Smooth muscle cell (in vitro differentiated cells): ENCODE measurements around the gene SHB. TPM values are rescaled to one million over a fixed set of nuclear protein-coding genes. Genes with fewer than 3 reads are reported as not detected.

Source experiments
- DNase-seq: peaks from one replicate; lab custom pipeline; 2025; ENCODE audit not compliant: unreplicated experiment; lab: John Stamatoyannopoulos, UW
- H2AFZ ChIP-seq: fragments of 200-600 bp; sonication (generic); 2 replicates; pipeline ENCODE4 v1.6.0; 2016; ENCODE audit warnings: antibody characterized with exemption, low read depth, mild to moderate bottlenecking
- H3F3A ChIP-seq: fragments of 200-600 bp; sonication (generic); 2 replicates; pipeline ENCODE4 v1.6.0; 2017; ENCODE audit warnings: antibody characterized with exemption, low read depth
- H3K27ac ChIP-seq: fragments of 200-600 bp; sonication (generic); 2 replicates; pipeline ENCODE4 v1.5.1; 2016; ENCODE audit warnings: low read depth, mild to moderate bottlenecking
- H3K27me3 ChIP-seq: fragments of 200-600 bp; sonication (generic); 2 replicates; pipeline ENCODE4 v1.6.1; 2016; ENCODE audit warnings: low read depth, mild to moderate bottlenecking
- H3K36me3 ChIP-seq: fragments of 200-600 bp; sonication (generic); 2 replicates; pipeline ENCODE4 v1.5.1; 2016; ENCODE audit warnings: low read depth
- H3K4me1 ChIP-seq: fragments of 200-600 bp; sonication (generic); 2 replicates; pipeline ENCODE4 v1.5.1; 2016; ENCODE audit warnings: low read depth
- H3K4me2 ChIP-seq: fragments of 200-600 bp; sonication (generic); 2 replicates; pipeline ENCODE4 v1.6.0; 2016; ENCODE audit warnings: mild to moderate bottlenecking
- H3K4me3 ChIP-seq: fragments of 200-600 bp; sonication (generic); 2 replicates; pipeline ENCODE4 v1.5.1; 2016; ENCODE audit warnings: mild to moderate bottlenecking
- H3K79me2 ChIP-seq: fragments of 200-600 bp; sonication (generic); 2 replicates; pipeline ENCODE4 v1.6.0; 2016; ENCODE audit warnings: low read depth, mild to moderate bottlenecking
- H3K9ac ChIP-seq: fragments of 200-600 bp; sonication (generic); 2 replicates; pipeline ENCODE4 v1.6.0; 2016; ENCODE audit warnings: low read depth
- H3K9me3 ChIP-seq: fragments of 200-600 bp; sonication (generic); replicated peaks from 2 replicates; pipeline ENCODE4 v1.5.1; 2016; ENCODE audit warnings: low read depth
- H4K20me1 ChIP-seq: fragments of 200-600 bp; sonication (generic); 2 replicates; pipeline ENCODE4 v1.6.0; 2016; ENCODE audit warnings: low read depth
- WGBS: methylation state at CpG from one replicate; pipeline ENCODE4 v1.1.7; 2016; ENCODE audit warnings: low lambda C conversion rate; 5-methylcytosine and 5-hydroxymethylcytosine counted together
- polyA plus RNA-seq: library from polyadenylated mRNA; unstranded; fragments of >200 nt; fragmentation: Nextera tagmentation; extraction: Ambion mirVana; gene quantifications from 2 replicates; pipeline ENCODE4 v1.2.1, GENCODE V29; 2016
- total RNA-seq: library from RNA; depleted of rRNA; stranded (reverse); fragments of >200 nt; gene quantifications from 2 replicates; pipeline ENCODE4 v1.2.3, GENCODE V29; 2014
- TF ChIP-seq, protein P1 (sequence below): fragments of 200-600 bp; sonication (generic); IDR thresholded peaks from 2 replicates; pipeline ENCODE4 v1.5.1; 2017; ENCODE audit warnings: borderline replicate concordance, mild to moderate bottlenecking, antibody characterized with exemption; ENCODE audit not compliant: insufficient read depth, poor library complexity, severe bottlenecking

The SHB gene
- total and polyA plus RNA-seq, 2 experiments from 2014 or later = 16.4 to 32.4 TPM

DNA sequence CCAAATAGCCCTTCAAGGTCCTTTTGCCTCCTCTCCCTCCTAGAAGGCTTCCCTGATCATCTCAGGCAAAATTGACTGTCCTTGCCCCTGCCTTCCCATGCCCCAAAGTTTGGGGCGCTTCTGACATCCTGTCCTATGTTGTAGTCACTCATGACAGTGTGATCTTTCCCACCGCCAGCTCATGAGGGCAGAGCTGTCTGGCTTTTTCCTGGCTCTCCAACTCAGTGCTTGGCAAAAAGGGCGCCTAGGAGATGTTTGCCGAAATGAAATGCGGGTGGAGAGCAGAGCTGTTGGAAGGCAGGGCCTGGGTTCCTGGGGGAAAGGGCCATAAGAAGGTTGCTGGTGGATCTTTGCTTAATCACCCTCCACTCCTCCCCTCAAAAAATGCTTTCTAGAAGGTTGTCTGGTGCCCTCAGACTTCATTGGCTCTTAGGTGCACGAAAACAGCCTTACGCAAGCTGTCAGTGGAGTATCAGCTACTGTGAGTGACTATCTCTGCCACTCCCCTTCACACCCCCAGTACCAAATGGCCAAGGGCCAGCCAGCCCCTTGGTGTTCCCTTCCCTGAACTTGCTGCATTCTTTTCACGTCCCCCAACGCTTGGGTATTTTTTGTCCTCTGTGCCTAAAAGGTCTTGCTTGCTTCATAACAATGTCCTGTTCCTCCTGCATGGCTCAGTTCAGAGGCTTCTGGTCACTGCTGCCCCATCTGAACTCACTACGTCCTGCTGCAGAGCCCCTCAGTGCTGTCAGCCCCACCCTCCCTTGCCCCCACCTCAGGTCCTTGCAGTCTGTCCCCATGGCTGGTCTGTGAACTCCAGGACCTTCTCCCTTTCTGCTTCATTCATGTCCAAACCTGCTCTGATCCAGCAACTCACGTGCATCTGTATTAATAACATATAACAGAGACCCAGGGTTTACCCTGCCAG is 162.5 kb downstream of the SHB start:
- H3K9me3 ChIP-seq = no peaks in the 10 kb centered on the region
- no peak for DNase-seq
- no peak overlapping the region for H3K4me3 ChIP-seq
- no peak overlapping the region for H3K4me2 ChIP-seq
- 90% methylated on average over 11 of the region's 11 CpGs for WGBS
- no peak overlapping the region for H2AFZ ChIP-seq
- H3K27ac ChIP-seq = no peak overlapping the region
- H3K9ac ChIP-seq = no peak overlapping the region
- peaks cover 8% of the 10 kb centered on the region for H3K4me1 ChIP-seq
- H3K36me3 ChIP-seq = no peaks in the 10 kb centered on the region
- H3F3A ChIP-seq = no peaks in the 10 kb centered on the region
- H3K27me3 ChIP-seq = no peaks in the 10 kb centered on the region
- H4K20me1 ChIP-seq = peaks cover 11% of the 10 kb centered on the region
- H3K79me2 ChIP-seq = peaks cover 17% of the 10 kb centered on the region
- TF ChIP-seq, protein P1, sequence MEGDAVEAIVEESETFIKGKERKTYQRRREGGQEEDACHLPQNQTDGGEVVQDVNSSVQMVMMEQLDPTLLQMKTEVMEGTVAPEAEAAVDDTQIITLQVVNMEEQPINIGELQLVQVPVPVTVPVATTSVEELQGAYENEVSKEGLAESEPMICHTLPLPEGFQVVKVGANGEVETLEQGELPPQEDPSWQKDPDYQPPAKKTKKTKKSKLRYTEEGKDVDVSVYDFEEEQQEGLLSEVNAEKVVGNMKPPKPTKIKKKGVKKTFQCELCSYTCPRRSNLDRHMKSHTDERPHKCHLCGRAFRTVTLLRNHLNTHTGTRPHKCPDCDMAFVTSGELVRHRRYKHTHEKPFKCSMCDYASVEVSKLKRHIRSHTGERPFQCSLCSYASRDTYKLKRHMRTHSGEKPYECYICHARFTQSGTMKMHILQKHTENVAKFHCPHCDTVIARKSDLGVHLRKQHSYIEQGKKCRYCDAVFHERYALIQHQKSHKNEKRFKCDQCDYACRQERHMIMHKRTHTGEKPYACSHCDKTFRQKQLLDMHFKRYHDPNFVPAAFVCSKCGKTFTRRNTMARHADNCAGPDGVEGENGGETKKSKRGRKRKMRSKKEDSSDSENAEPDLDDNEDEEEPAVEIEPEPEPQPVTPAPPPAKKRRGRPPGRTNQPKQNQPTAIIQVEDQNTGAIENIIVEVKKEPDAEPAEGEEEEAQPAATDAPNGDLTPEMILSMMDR = no peak

DNA sequence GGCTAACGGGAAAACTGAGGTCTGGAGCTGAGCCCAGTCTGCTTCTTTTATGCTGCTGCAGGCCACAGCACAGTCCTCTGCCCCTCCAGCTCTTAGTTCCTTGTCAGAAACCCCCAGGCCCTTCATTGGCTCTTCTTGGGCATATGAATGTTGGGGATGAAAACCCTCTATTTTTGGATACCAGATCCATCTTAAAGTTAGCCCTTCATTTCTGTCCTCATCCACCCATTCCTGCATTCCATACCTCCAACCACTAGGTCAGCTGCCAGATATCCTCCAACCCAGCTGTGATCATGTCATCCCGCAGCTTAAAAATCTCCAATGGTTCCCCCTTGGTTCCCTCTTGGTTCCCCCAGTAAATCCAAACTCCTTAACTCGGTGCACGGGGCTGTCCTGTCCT is 163.3 kb downstream of the SHB start:
- H3K9ac ChIP-seq = no peak overlapping the region
- no peak overlapping the region for H3K4me3 ChIP-seq
- H3K27ac ChIP-seq = no peak overlapping the region
- H3K9me3 ChIP-seq = no peaks in the 10 kb centered on the region
- WGBS = 98% methylated on average over 4 of the region's 4 CpGs
- no peaks in the 10 kb centered on the region for H3K27me3 ChIP-seq
- no peaks in the 10 kb centered on the region for H3F3A ChIP-seq
- H4K20me1 ChIP-seq = peaks cover 16% of the 10 kb centered on the region
- no peak overlapping the region for H3K4me2 ChIP-seq
- peaks cover 8% of the 10 kb centered on the region for H3K4me1 ChIP-seq
- DNase-seq = no peak
- H3K79me2 ChIP-seq = peaks cover 23% of the 10 kb centered on the region
- no peak overlapping the region for H2AFZ ChIP-seq
- H3K36me3 ChIP-seq = no peaks in the 10 kb centered on the region
- TF ChIP-seq, protein P1 = no peak

DNA sequence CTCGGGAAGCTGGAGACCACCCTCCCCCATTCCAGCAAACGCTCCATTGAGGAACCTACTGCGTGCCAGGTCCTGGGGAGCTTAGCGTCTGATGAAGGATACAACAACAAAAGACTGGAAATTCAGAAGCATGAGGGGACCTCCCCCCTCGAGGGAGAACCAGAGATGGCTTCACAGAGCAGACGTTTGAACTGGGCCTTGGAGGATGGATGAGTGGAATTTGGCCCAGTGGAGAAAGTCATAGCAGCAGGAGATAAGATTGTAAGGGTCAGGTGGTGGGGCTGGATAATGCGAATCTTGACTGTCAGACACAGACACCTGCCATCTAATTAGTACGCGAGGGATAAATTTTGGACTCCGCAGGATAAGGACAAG is 163.9 kb downstream of the SHB start:
- H2AFZ ChIP-seq = no peak overlapping the region
- H4K20me1 ChIP-seq = peaks cover 23% of the 10 kb centered on the region
- H3K36me3 ChIP-seq = no peaks in the 10 kb centered on the region
- WGBS = 85% methylated on average over 10 of the region's 10 CpGs
- H3K4me1 ChIP-seq = peaks cover 8% of the 10 kb centered on the region
- H3K4me3 ChIP-seq = no peak overlapping the region
- TF ChIP-seq, protein P1 = no peak
- H3K79me2 ChIP-seq = peaks cover 28% of the 10 kb centered on the region
- no peak for DNase-seq
- no peaks in the 10 kb centered on the region for H3F3A ChIP-seq
- H3K4me2 ChIP-seq = peak overlapping the region; percentile 85
- H3K9ac ChIP-seq = no peak overlapping the region
- no peaks in the 10 kb centered on the region for H3K27me3 ChIP-seq
- no peak overlapping the region for H3K27ac ChIP-seq
- no peaks in the 10 kb centered on the region for H3K9me3 ChIP-seq
